Left lung (tissue), 10 donors: Measurements from ENCODE around the gene PSMC6. TPM values are rescaled to one million over a fixed set of nuclear protein-coding genes. Genes with fewer than 3 reads are reported as not detected.

ENCODE experiments used
- ATAC-seq: fragments of 200-7000 bp; cut with Tn5 transposase; one replicate; pipeline ENCODE4 v1.9.1; 2020; ENCODE audit warnings: moderate library complexity
- DNase-seq, 4 donors: peaks; one replicate each; pipeline ENCODE4 v3.0.0-alpha.2; 2013 to 2020
- H3K27ac ChIP-seq, 2 donors: fragments of 200-600 bp; sonication (generic) in 1 of 2; one replicate each; pipeline versions ENCODE4 v1.5.0 to v1.8.0; 2020 to 2021
- H3K27me3 ChIP-seq, 2 donors: fragments of 200-600 bp; sonication (generic) in 1 of 2; one replicate each; pipeline versions ENCODE4 v1.5.0 to v1.8.0; 2020 to 2021
- H3K36me3 ChIP-seq, 2 donors: fragments of 200-600 bp; sonication (generic) in 1 of 2; one replicate each; pipeline versions ENCODE4 v1.5.0 to v1.8.0; 2020 to 2021
- H3K4me1 ChIP-seq, 2 donors: fragments of 200-600 bp; one replicate each; pipeline ENCODE4 v1.8.0; 2021
- H3K4me3 ChIP-seq, 2 donors: fragments of 200-600 bp; sonication (generic) in 1 of 2; one replicate each; pipeline versions ENCODE4 v1.5.0 to v1.8.0; 2020 to 2021; ENCODE audit warnings: mild to moderate bottlenecking in 1 of 2
- H3K9me3 ChIP-seq, 2 donors: fragments of 200-600 bp; sonication (generic) in 1 of 2; one replicate each; pipeline versions ENCODE4 v1.5.0 to v1.8.0; 2020 to 2021
- intact Hi-C, 2 donors: fragments of 100-400 bp; cut with DNase I; formaldehyde crosslinking; loops; one replicate each; pipeline versions ENCODE4 v1.11.2 to v1.14.2; 2022
- polyA plus RNA-seq, 6 donors: library from polyadenylated mRNA; unstranded; fragments of 120-200 nt; gene quantifications; one replicate each; pipeline ENCODE4 v1.2.1, GENCODE V29; 2013; ENCODE audit not compliant: insufficient read length in 6 of 6
- total RNA-seq, 2 donors: library from RNA; stranded (reverse); fragmentation: NEBNext Ultra II Directional; extraction: Animal tissue kit (Norgen Biotek cat#: 25700); gene quantifications; one replicate each; pipeline ENCODE4 v1.2.1, GENCODE V29; 2021
- TF ChIP-seq, protein P1 (sequence below), 2 donors: fragments of 200-600 bp; sonication (generic) in 1 of 2; IDR thresholded peaks; one replicate each; pipeline versions ENCODE4 v1.5.0 to v1.8.0; 2021; ENCODE audit warnings: antibody characterized with exemption in 2 of 2
- donor health status: DM: no; HTN: yes; CAD: no.
- donor health status: DM: no; HTN: no; CAD: no.

PSMC6 gene
- total and polyA plus RNA-seq, 8 donors, result 68.5 to 188 (median 156) TPM

DNA sequence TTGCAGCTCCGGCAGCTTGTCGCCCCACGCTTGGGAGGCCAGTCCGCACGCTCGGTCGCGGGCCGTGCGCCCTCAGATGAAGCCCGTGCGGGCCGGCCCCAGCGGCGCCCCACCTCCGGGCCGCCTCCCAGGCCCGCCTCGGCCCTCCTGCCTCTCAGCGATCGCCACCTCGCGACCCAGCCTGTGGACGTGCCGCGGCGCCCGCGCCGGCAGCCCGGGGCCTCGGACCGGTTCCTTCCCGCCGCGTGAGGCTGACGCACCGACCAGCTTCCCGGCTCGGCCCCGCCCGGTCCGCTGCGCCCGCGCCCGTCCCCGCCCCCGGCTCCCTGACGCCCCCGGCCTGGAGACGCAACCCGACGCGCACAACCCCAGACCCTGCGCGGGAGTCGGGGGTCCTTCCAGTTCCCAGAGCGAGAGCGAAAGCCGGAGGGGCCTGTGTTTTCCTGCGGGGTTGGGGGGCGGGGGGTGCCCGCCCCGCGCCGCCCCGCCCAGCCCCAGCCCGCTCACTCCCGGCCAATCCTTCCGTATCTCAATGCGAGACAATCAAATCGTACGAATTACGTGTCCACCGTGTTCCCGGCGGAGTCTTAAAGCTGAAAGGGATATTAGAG, 11.4 kb upstream of the PSMC6 start, which contains the start of gene ERO1A:
Gene ERO1A (minus strand): TSS at position 78 of the 611 bp plus-strand sequence. CDS start 77 bp downstream, at position 1.
- Histone ChIP-seq H3K4me1 (peaks cover 9 to 66% of the 10 kb centered on the region in 2 donors), H3K4me3 (peak within 1 kb of the TSS; percentile 92 to 93), H3K27ac (peak within 1 kb of the TSS; percentile 98 to 99), H3K9me3 (no peaks in the 10 kb centered on the region), H3K36me3 (no peaks in the 10 kb centered on the region), H3K27me3 (no peaks in the 10 kb centered on the region)
- intact Hi-C loops, result no loop called here
- TF ChIP-seq, protein P1, sequence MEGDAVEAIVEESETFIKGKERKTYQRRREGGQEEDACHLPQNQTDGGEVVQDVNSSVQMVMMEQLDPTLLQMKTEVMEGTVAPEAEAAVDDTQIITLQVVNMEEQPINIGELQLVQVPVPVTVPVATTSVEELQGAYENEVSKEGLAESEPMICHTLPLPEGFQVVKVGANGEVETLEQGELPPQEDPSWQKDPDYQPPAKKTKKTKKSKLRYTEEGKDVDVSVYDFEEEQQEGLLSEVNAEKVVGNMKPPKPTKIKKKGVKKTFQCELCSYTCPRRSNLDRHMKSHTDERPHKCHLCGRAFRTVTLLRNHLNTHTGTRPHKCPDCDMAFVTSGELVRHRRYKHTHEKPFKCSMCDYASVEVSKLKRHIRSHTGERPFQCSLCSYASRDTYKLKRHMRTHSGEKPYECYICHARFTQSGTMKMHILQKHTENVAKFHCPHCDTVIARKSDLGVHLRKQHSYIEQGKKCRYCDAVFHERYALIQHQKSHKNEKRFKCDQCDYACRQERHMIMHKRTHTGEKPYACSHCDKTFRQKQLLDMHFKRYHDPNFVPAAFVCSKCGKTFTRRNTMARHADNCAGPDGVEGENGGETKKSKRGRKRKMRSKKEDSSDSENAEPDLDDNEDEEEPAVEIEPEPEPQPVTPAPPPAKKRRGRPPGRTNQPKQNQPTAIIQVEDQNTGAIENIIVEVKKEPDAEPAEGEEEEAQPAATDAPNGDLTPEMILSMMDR (IDR thresholded peaks at IDR 0.05), result no peak
- DNase-seq, result peak; percentile 75 to 97 (median 90)
- peak; percentile 92 for ATAC-seq

DNA sequence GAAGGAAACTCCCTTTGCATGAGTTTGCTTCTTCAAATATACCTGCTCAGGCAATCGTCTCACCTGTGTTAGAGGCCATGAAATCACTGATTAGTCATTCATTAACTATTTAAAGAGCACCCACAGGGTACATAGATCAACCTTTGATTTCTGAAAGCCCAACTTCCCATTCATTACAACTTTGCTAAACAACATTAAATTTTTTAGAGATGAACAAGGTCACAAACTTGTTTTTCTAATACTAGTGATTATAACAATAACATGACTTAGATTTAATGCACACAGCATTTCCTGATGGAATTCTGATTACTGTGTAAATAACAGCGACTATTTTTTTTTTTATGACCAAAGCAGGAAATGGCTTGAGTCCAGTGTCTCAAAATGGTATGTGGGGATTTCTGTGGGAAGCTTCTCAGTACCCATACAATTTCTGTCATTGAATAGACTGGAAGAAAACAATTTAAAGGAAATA, 6.3 kb upstream of the PSMC6 start:
- TF ChIP-seq, protein P1 (IDR thresholded peaks at IDR 0.05), result no peak
- no peaks in the 10 kb centered on the region for H3K9me3 ChIP-seq
- no peaks in the 10 kb centered on the region for H3K27me3 ChIP-seq
- intact Hi-C loops, result no loop called here
- no peak overlapping the region for H3K4me3 ChIP-seq
- peak overlapping the region; percentile 62 to 68 for H3K27ac ChIP-seq
- peak; percentile 62 for ATAC-seq
- H3K4me1 ChIP-seq, result peaks cover 0 to 62% of the 10 kb centered on the region in 2 donors
- DNase-seq, result peak in 1 of 4 donors; percentile 44
- no peaks in the 10 kb centered on the region for H3K36me3 ChIP-seq

DNA sequence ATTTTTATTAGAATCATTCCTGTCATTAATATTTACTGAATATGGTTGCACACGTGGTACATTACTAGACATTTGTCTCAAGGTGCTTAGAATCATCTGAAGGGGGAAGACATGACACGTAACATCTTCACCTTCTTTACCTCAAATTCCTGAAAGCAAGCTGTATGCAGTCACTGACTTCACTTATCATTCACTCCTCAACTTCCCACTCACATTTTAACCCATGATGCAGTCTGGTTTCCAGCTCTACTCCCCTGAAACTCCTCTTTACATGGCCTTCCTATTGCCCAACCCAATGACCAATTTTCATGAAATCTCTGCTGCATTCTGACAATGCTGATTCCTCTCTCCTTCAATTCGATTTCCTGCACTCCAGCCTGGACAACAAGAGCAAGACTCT, 5.8 kb upstream of the PSMC6 start:
- Histone ChIP-seq H3K27ac (peak overlapping the region; percentile 62 to 68), H3K27me3 (no peaks in the 10 kb centered on the region), H3K36me3 (no peaks in the 10 kb centered on the region), H3K9me3 (no peaks in the 10 kb centered on the region), H3K4me3 (no peak overlapping the region), H3K4me1 (peaks cover 0 to 64% of the 10 kb centered on the region in 2 donors)
- intact Hi-C loops, result no loop called here
- TF ChIP-seq, protein P1 (IDR thresholded peaks at IDR 0.05), result no peak
- DNase-seq, result no peak
- no peak for ATAC-seq

DNA sequence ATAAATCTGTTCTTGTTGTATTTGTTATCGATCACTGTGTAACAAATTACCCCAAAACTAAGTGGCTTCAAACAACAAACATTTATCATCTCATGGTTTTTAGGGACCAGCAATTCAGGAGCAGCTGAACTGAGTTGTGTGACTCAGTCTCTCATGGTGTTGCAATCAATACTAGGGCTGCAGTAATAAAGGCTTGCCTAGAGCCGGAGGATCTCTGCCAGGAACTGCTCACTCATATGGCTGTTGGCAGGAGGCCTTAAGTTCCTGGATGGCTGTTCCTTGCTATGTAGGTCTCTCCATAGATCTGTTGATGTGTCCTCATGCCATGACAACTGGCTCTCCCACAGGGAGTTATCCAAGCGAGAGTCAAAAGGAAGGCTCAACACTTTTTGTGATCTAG, 3.8 kb upstream of the PSMC6 start:
- intact Hi-C loops, result no loop called here

DNA sequence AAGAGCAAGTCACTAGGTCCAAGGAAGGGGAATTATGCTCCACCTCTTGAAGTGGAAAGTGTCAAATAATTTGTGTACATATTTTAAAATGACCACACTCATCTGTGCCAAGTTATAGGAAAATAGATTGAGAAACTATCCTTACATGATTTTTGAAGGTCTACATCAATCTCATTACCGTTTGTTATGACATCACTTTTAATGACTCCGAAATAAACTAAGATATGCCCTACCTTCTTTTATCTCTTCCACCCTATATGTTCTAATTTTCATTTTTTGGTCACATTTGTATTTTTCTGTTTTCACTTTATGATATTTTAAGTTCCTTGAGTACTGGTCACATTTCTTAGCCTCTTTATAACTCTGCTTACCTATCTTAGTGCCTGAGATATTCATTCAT, 3.3 kb upstream of the PSMC6 start:
- Histone ChIP-seq H3K4me3 (no peak overlapping the region), H3K36me3 (peaks cover 0 to 3% of the 10 kb centered on the region in 2 donors), H3K27me3 (no peaks in the 10 kb centered on the region), H3K4me1 (peaks cover 10 to 62% of the 10 kb centered on the region in 2 donors), H3K9me3 (no peaks in the 10 kb centered on the region), H3K27ac (peak overlapping the region; percentile 54 to 62)
- ATAC-seq (no peak), DNase-seq (no peak)
- intact Hi-C loops, result no loop called here
- TF ChIP-seq, protein P1 (IDR thresholded peaks at IDR 0.05), result no peak

More for the DNA sequence above, 3.8 kb upstream of the PSMC6 start:
- DNase-seq (peak in 1 of 4 donors; percentile 80), ATAC-seq (peak; percentile 52)
- no peaks in the 10 kb centered on the region for H3K9me3 ChIP-seq
- H3K27ac ChIP-seq, result peak overlapping the region; percentile 54 to 62
- H3K4me3 ChIP-seq, result no peak overlapping the region
- TF ChIP-seq, protein P1 (IDR thresholded peaks at IDR 0.05), result no peak
- H3K27me3 ChIP-seq, result no peaks in the 10 kb centered on the region
- H3K4me1 ChIP-seq, result peaks cover 6 to 58% of the 10 kb centered on the region in 2 donors
- H3K36me3 ChIP-seq, result no peaks in the 10 kb centered on the region
